Measurements from ENCODE around the gene MAP1LC3C. TPM values are rescaled to one million over a fixed set of nuclear protein-coding genes. Genes with fewer than 3 reads are reported as not detected.

Gene MAP1LC3C
- total RNA-seq, 1 donor from 2014 or later: 0.32 TPM

Other genes starting within 250 kb of the MAP1LC3C start
- gene EXO1, start 150.9 kb downstream of the MAP1LC3C start, total RNA-seq: 0.40 TPM
- gene BECN2, start 41.3 kb downstream of the MAP1LC3C start, total RNA-seq: not detected